GM18526 (cell line): ENCODE results near the gene SYT12.

Experiments
- POLR2A ChIP-seq: IDR thresholded peaks from 3 replicates; pipeline ENCODE4 v1.6.1; 2011; ENCODE audit not compliant: insufficient read length; ENCODE audit errors: extremely low read depth

SYT12 gene

DNA sequence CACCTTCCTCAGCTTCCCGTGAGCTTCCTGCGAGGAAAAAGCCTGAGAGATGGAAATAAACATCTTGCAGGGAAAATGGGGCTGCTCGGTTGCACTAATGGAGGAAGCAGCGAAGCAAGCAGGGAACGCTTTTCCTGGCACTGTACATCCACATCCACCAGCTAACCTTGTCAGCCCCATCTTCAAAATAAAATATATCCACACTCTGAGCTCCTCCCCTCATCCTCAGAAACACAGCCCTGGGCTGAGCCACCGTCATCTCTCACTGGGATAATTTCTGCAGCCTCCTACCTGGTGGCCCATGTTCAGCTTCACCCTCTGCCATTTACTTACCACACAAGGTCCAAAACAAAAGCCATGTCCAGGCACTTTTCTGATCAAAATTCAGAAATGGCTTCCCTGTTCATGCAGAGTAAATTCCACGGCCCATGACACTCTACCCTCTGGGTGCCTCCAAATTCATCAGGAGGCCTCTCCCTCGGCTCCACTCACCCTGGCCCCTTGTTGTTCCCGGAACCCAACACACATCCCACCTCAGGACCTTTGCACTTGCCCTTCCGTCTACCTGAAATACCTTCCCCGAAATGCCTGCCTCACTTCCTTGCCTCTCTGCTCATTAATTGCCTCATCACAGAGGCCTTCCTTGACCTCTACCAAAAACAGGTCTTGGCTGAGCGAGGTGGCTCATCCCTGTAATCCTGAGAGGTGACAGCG, 34.9 kb upstream of the SYT12 start:
- no peak for TF ChIP-seq POLR2A

DNA sequence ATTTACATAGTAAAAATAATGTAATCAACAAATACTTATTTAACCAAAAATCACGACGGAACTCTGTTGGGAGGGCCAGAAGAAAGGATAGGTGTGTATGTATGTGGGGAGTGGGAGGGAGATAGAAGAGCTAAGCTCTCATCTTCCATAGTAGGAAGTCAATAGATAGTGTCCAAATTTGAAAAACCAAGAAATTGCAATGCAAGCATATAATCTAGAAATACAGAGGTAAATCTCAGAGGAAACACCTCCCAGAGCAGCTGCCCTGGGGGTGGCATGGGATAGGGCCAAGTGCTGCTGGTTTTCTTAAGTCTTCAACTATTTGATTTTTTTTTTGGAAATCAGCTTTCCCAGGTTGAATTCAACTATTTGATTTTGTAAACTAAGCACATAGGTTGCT, 30.9 kb upstream of the SYT12 start:
- TF ChIP-seq POLR2A = no peak

- no peak for TF ChIP-seq POLR2A
These were observed 26.2 kb upstream of the SYT12 start for GRCh38 chr11:66996609-66997273.

DNA sequence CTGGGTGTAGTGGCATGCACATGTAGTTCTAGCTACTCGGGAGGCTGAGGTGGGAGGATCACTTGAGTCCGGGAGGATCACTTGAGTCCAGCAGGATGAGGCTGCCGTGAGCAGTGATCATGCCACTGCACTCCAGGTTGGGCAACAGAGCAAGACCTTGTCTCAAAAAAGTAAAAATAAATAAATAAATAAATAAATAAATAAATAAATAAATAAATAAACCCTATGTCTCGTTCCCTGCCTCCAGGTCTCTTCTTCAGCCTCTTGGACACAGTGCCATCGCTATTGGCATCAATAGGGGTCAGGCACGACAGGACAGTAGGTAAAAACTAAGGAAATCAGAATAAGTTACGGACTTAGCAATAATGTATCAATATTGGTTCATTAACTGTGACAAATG, 23.4 kb upstream of the SYT12 start:
- no peak for TF ChIP-seq POLR2A

DNA sequence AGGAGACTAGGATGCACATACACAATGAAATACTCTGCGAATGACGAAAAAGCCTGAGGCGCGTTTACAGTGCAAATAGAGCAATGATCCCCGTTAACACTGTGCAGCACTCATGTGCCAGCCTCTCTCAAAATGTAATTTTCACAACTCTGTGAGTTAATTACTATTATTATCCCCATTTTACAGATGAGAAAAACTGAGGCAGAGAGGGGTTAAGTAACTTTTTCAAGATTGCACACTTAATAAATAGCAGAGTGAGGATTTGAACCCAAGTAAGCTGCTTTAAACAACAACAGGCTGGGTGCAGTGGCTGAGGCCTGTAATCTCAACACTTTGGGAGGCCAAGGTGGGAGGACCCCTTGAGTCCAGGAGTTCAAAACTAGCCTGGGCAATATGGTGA, 21.6 kb upstream of the SYT12 start:
- TF ChIP-seq POLR2A = no peak

DNA sequence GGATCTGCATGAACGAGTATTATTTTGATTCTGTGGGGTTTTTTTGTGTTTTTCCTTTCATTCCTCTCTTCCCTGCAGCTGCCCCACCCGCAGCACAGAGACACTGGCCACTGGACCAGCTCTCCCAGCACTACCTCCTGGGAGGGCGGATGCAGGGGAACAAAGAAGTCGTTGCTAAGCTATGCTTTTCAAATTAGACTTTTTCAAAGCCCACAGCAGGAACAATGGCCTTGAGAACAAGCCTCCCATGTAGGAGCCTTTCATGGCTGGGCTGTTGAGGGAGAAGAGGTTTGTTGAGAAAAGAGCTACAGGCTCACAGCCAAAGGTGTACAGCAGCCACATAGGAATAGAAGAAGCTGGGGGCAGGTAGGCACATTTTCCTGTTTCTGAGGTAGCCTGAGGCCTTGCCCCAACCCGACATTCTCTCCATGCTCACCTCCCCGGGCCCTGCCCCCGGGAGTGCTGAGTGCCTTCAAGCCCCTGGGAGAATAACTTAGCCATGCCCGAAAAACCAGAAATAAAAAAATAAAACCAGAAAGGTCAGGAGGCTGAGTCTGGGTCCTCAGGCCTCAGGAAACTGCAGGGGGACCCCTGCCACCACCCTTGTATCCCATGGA, 20.5 kb upstream of the SYT12 start:
- no peak for TF ChIP-seq POLR2A

GRCh38 chr11:67002921-67003411, 20.0 kb upstream of the SYT12 start:
- no peak for TF ChIP-seq POLR2A

DNA sequence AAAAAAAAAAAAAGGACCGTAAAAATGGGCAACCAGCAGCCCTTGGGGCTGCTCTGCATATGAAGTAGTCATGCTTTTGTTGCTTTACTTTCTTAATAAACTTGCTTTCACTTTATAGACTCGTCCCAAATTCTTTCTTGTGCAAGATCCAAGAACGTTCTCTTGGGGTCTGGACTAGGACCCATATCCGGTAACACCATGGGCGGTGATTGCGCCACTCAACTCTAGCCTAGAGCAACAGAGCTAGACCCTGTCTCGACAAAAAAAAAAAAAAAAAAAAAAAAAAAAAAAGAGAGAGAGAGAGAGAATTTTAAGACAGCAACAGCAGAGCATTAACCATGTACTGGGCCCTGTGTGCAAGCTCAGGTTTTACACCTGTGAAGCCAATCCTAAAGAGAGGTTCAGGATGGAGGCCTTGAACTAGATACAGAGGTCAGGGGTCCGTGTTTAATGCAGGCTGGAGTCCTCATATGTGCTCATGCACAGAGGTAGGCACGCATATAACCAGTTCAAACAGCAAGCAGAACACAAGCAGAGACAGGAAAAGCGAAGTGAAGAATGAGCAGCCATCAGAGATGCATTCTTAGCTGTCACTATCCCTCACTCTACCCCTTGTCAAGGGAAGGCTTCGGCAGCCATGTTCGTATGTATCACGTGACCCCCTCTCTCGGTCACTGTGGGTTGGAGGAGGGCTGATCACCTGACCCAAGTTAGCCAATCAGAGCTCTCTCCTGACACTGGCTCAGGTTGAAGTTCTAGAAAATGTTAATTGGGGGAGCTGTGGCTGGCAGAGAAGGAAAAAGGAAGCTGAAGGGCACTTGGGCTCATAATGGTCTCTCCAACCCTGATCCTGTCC, 16.7 kb upstream of the SYT12 start:
- no peak for TF ChIP-seq POLR2A

DNA sequence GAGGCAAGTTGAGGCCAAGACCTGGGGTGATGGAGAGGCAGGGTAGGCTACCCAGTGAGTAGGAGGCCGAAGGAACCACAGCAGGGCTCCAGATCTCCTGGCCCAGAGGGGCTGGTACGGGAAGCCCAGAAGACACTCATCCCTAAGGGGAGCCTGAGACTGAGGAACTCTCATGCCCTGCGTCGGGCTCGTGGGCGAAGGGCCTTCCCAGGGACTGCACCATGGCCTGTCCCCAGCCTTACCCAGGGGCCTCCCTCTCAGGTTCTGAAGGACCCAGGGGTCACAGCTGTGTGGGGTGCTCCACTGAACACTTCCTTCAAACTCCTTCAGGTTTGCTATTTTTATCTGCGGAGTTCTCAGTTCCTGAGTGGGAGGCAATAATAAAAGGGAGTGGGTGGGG, 15.8 kb upstream of the SYT12 start:
- no peak for TF ChIP-seq POLR2A

DNA sequence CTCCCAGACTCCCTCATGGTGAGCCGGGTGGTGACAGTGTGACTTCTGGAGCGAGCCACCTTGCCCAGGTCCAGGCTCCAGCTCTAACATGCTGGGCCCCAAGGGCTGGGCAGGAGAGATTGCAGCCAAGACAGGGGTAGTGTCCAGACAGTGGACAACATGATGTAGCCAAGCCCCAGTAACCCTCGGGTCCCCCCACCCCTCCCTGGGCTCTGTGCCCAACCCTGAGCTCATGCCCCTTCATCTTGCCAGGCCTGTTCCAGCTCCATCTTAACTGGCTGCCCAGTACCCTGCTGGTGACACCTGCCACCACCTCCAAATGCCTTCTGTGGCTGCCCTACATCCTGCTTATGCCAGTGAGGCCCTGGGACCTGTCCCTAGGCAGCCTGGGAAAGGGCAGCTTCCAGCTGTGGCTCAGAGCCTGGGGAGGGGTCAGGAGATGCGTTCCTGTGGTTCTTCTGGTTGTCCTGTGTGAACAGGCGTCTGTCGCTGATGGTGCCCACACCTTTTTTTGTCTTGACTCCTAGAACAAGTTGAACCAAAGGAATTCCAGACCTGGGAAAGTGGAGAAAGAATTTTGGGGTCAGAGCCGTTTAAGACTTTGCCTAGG, 12.5 kb upstream of the SYT12 start:
- TF ChIP-seq POLR2A = no peak

DNA sequence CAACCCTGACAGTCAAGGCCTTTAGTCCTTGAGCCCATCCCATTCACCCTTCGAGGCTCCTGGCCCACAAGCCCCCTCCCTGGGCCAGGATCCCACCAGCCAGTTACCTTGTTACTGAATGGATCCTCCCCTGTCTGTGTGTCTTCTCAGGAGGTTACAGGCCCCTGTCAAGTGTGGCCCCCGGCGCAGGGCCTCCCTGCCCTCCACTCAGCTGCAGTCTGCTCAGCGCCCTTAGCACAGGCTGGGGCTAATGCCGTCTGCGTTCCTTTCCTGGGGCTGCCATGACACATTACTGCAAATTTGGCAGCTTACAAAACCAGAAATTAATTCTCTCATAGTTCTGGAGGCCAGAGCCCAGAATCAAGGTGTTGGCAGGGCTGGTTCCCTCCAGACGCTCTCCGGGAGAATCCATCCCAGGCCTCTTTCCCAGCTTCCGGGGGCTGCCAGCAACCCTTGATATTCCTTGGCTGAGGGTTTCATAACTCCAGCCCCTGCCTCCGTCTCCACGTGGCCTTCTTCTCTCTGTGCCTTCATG, 9.4 kb upstream of the SYT12 start:
- no peak for TF ChIP-seq POLR2A

- TF ChIP-seq POLR2A = no peak
These were observed 8.6 kb upstream of the SYT12 start for GRCh38 chr11:67014343-67014742.

GRCh38 chr11:67015048-67015447, 7.9 kb upstream of the SYT12 start:
- TF ChIP-seq POLR2A = no peak

- TF ChIP-seq POLR2A = no peak
These were observed 6.4 kb upstream of the SYT12 start for GRCh38 chr11:67016550-67016949.

- TF ChIP-seq POLR2A = no peak
These were observed 2.0 kb upstream of the SYT12 start for GRCh38 chr11:67020949-67021348.

DNA sequence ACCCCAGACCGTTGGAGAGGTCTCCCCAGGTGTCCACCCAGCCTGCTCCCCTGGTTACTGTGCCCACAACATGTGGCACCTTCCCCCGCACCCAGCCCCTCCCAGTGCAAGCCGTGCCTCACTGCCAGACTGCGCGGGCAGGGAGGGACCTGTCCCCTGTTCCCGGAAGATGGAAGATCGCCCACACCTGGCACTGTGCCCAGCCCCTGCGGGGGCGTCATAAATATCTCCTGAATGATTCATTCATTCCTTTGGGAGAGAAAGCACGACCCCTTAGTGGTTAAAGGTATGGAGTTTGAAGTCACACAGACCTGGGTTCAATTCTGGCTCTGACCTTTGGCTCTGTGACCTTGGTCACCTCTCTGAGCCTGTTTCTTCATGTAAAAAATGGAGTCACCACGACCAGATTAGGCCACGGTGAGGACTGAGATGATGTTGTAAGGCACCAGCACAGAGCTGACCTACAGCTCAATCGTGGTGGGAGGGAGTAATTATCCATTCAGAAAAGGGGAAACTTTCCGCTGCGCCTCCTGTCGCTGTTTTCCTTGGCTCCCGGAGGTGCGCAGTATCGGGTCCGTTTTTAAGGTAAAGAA, 497 bp upstream of the SYT12 start:
- no peak for TF ChIP-seq POLR2A
